Measurements from ENCODE around the gene IL1RAPL1.

- TF ChIP-seq CTCF (IDR thresholded peaks at IDR 0.05) (no peak), POLR2AphosphoS5 (IDR thresholded peaks at IDR 0.05) (no peak), POLR2A (IDR thresholded peaks at IDR 0.05) (no peak)
These were observed at the start of gene IL1RAPL1 for GRCh38 chrX:28586981-28587551.

All from suprapubic skin (tissue), 4 donors.